Stomach (tissue), 4 donors: ENCODE measurements around the gene VWA8.

Source experiments
- CTCF ChIP-seq, 7 experiments: fragments of 450-650 bp in 4 of 7; fragments of 200-600 bp in 3 of 7; sonication (generic) in 3 of 7; IDR thresholded peaks; one replicate each; pipeline ENCODE4 v1.5.1; 2016 to 2019; ENCODE audit warnings: antibody characterized with exemption in 7 of 7, control low read depth in 2 of 7, mild to moderate bottlenecking in 1 of 7
- EP300 ChIP-seq: sonication (generic); formaldehyde crosslinking; IDR thresholded peaks from one replicate; pipeline ENCODE4 v1.6.1; 2017; ENCODE audit warnings: antibody characterized with exemption
- POLR2A ChIP-seq, 4 donors: fragments of 450-650 bp; IDR thresholded peaks; one replicate each; pipeline ENCODE4 v1.6.1; 2016; ENCODE audit warnings: antibody characterized with exemption in 4 of 4, control low read depth in 2 of 4, mild to moderate bottlenecking in 1 of 4, moderate library complexity in 1 of 4

DNA sequence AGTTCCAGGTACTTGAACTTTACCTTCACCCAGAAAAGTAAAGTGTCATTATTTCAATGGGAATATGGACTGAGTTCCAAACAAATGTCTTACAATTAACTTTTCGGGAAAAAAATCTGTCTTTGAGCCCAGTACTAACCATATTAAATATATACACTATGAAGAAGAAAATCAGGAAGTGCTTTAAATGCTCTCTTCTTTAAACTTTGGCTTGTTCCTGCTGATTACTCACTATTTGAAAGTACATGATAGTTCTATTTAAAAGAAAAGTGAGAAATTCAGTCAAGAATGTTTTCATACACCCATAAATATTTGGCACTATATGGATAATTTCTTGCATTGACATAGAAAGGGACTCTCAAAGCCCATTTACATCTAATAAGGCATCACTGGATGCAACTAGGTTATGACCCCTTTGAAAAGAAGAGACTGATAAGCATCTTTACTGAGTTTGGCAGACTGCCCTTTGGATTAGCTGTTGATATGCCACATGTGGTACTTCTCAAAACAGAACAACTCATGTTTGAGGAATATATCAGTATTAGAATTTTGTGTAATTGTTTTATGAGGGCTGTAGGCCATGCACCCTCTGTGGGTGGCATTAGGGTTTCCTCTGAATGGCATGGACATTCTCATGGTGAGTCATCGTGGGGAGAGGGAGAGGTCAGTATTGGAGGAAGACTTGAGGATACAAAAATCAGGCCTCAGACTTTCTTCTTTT, 25.0 kb upstream of the VWA8 start:
- TF ChIP-seq CTCF (IDR thresholded peaks at IDR 0.05) (no peak), POLR2A (IDR thresholded peaks at IDR 0.05) (no peak), EP300 (no peak)
